ENCODE measurements around the gene NBPF20. TPM values are rescaled to one million over a fixed set of nuclear protein-coding genes. Genes with fewer than 3 reads are reported as not detected.
A peak's percentile ranks its signal among the peaks of the same experiment; 100 is the strongest.
"Not testable (repeated sequence)": the region's sequence is repeated elsewhere in the genome, so short reads cannot be mapped to it uniquely, and the experiment has no call there.

NBPF20 gene
- total RNA-seq, 4 donors from 2014 or later = 0.20 to 0.92 (median 0.55) TPM

DNA sequence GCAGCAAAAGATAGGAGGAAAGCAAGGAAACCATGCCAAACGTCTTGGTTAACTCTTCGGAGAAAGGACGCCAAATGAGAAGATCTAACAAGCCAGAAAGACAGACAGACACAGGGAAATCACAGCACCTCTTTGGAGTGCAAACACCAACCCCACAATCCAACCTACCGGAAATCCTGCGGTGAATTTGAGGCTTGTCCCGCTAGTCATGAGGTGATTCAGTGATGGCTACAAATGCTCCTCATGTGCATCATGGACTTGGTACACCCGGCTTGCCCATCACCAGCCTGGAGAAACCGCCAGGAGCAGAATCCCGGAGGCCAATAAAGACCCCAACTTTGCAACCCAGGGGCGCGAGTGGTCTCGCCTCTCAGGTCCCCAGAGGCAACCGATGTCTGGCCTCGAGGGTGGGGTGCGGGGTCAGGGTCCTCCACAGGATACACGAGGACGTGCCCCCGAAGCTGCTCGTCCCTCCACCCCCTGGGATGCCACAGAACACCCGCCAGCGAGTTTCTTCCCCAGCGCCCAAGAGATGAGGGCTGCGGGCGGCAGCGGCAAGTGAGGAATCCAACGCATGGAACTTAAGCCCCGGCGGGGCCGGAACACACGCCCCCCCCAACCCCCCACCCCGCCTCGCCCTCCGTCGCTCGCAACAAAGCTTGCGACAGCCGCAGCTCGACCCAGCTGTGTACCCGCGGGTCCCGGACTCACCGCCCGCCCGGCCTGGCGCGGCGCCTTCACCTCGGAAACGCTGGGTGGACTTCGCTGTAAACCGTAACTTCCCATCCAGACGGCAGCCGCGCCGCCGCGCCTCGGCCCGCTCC, 579 bp downstream of the NBPF20 start:
- Histone ChIP-seq H3K27me3 (peaks cover 11 to 31% (median 25%) of the 10 kb centered on the region in 3 donors), H3K27ac (peak overlapping the region; percentile 46 to 77 (median 70)), H3K4me3 (peak overlapping the region; percentile 71 to 85 (median 80))
- in situ Hi-C loops (cut with MboI; ENCODE audit: low sequenced_read_pairs in 4 of 4); H3K4me1 ChIP-seq; H3K36me3 ChIP-seq; intact Hi-C loops (cut with DNase I; ENCODE audit: low total_unique reads); DNase-seq; H3K9me3 ChIP-seq: not testable (repeated sequence)
- peak; percentile 63 to 84 for ATAC-seq

DNA sequence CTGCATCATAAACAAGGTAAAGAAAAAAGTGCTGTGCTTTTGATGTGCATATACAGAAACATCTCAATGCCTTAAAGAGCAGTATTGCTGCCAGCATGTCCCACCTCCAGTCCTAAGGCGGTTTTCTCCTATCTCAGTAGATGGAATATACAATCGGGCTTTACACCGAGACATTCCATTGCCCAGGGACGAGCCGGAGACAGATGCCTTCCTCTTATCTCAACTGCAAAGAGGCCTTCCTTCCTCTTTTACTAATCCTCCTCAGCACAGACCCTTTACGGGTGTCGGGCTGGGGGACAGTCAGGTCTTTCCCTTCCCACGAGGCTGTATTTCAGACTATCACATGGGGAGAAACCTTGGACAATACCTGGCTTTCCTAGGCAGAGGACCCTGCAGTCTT, 10.3 kb downstream of the NBPF20 start:
- H3K9me3 ChIP-seq; intact Hi-C loops (cut with DNase I; ENCODE audit: low total_unique reads); H3K4me3 ChIP-seq; H3K27ac ChIP-seq; in situ Hi-C loops (cut with MboI; ENCODE audit: low sequenced_read_pairs in 4 of 4); H3K36me3 ChIP-seq; ATAC-seq; H3K4me1 ChIP-seq; DNase-seq; H3K27me3 ChIP-seq: not testable (repeated sequence)

DNA sequence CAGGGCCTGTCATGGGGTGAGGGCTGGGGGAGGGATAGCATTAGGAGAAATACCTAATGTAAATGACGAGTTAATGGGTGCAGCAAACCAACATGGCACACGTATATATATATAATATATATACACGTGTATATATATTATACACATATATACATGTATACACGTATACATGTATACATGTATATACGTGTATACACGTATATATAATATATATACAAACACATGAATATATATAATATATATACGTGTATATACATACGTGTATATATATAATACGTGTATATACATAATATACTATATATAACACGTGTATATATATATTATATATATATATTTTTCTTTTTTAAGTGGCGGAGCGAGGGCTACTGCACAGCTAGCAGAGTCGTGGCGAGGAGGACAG, 18.1 kb downstream of the NBPF20 start:
- H3K27ac ChIP-seq; H3K4me3 ChIP-seq; in situ Hi-C loops (cut with MboI; ENCODE audit: low sequenced_read_pairs in 4 of 4); H3K9me3 ChIP-seq; intact Hi-C loops (cut with DNase I; ENCODE audit: low total_unique reads); DNase-seq; ATAC-seq; H3K36me3 ChIP-seq; H3K4me1 ChIP-seq; H3K27me3 ChIP-seq: not testable (repeated sequence)

DNA sequence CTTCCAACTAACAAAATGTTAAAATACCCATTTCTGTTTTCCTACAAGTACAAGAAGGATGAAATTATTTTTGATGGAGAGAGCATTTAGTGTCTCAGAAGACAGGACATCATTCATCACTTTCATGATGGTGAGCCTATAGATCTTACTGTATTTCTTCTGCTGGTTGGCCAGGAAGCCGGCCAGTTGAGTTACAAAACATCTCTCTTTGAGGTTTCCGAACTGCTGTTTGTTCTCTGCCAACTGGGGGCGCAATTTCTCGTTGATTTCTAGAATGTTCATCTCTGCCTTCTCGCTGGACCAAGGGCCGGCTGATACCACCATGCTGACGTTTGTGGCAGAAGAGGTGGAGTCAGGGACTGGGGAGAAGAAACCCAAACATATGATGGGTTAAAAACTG, 20.5 kb downstream of the NBPF20 start:
- H3K4me3 ChIP-seq; H3K9me3 ChIP-seq; H3K27me3 ChIP-seq; DNase-seq; in situ Hi-C loops (cut with MboI; ENCODE audit: low sequenced_read_pairs in 4 of 4); H3K4me1 ChIP-seq; ATAC-seq; H3K27ac ChIP-seq; H3K36me3 ChIP-seq; intact Hi-C loops (cut with DNase I; ENCODE audit: low total_unique reads): not testable (repeated sequence)

DNA sequence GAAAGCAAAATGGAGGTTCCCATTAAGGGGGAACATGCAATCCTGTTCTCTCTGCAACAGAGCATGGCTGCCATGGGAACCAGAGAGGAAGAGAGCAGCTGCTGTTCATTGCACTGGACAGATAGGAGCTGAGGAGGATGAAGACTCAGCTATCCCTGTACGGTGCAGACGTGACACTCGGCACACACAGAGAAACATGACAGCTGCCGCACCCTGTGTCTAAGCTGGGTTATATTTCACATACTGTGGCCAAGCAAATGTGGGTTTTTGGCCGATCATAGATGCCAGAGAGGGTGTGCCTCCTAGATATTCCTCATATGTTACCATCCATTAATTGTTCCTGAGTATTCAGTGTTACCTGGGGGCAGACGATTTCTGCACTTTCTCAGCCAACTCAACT, 24.7 kb downstream of the NBPF20 start:
- H3K4me3 ChIP-seq; H3K27ac ChIP-seq; DNase-seq; intact Hi-C loops (cut with DNase I; ENCODE audit: low total_unique reads); H3K9me3 ChIP-seq; H3K27me3 ChIP-seq; H3K36me3 ChIP-seq; H3K4me1 ChIP-seq; in situ Hi-C loops (cut with MboI; ENCODE audit: low sequenced_read_pairs in 4 of 4); ATAC-seq: not testable (repeated sequence)

Other genes starting within 250 kb of the NBPF20 start
- gene PPIAL4D, start 183.4 kb downstream of the NBPF20 start, total RNA-seq = not detected
- gene GPR89A, start 182.4 kb upstream of the NBPF20 start, total RNA-seq = 10 to 100 TPM in 3 of 4 donors, 1 to 10 TPM in 1; 9.0 to 27.0 (median 19.4) TPM